SK-N-SH (cell line): ENCODE measurements around the gene IDE. TPM values are rescaled to one million over a fixed set of nuclear protein-coding genes. Genes with fewer than 3 reads are reported as not detected.

Source experiments
- CTCF ChIA-PET: fragments of 300-600, 350-600 bp; formaldehyde crosslinking; extraction: SDS; loops from one replicate; lab custom pipeline; 2021; lab: Yijun Ruan, JAX
- POLR2A ChIA-PET: fragments of 350-600 bp; sonication (Branson Sonifier 250); formaldehyde crosslinking; extraction: SDS; loops from one replicate; lab custom pipeline; 2020; ENCODE audit warnings: antibody characterized with exemption, inconsistent platforms; lab: Yijun Ruan, JAX
- DNase-seq: peaks from one replicate; pipeline ENCODE4 v3.0.0; 2012
- H2AFZ ChIP-seq: fragments of 200-600 bp; sonication (generic); 2 replicates; pipeline ENCODE4 v1.8.1; 2016; ENCODE audit warnings: antibody characterized with exemption, mild to moderate bottlenecking, low read depth
- H3F3A ChIP-seq: fragments of 200-600 bp; sonication (generic); replicated peaks from 2 replicates; pipeline ENCODE3; 2016; ENCODE audit warnings: antibody characterized with exemption, mild to moderate bottlenecking; ENCODE audit not compliant: insufficient read depth
- H3K27ac ChIP-seq, 2 experiments: fragments of 200-500 bp in 1 of 2; fragments of 200-600 bp in 1 of 2; sonication (Bioruptor generic) in 1 of 2; sonication (generic), shearing (Covaris generic) in 1 of 2; 2 replicates each; pipeline versions ENCODE4 v1.5.1 to v1.6.1; 2014 to 2016; ENCODE audit warnings: low read depth in 2 of 2, inconsistent platforms in 1 of 2, low read length in 1 of 2, mild to moderate bottlenecking in 1 of 2, mixed read lengths in 1 of 2
- H3K27me3 ChIP-seq: fragments of 200-600 bp; sonication (generic), shearing (Covaris generic); 2 replicates; pipeline ENCODE4 v1.6.1; 2016; ENCODE audit warnings: mixed run types; ENCODE audit not compliant: insufficient read depth
- H3K36me3 ChIP-seq, 2 experiments: fragments of 200-500 bp in 1 of 2; fragments of 200-600 bp in 1 of 2; sonication (Bioruptor generic) in 1 of 2; sonication (generic) in 1 of 2; replicated peaks in 1 of 2; 2 replicates each; pipeline versions ENCODE3 to v1.5.1; 2014 to 2016; ENCODE audit warnings: low read length in 1 of 2, mild to moderate bottlenecking in 1 of 2; ENCODE audit not compliant: insufficient read depth in 2 of 2, control insufficient read depth in 1 of 2
- H3K4me1 ChIP-seq, 2 experiments: fragments of 200-500 bp in 1 of 2; fragments of 200-600 bp in 1 of 2; sonication (Bioruptor generic) in 1 of 2; sonication (generic), shearing (Covaris generic) in 1 of 2; 2 replicates each; pipeline versions ENCODE4 v1.5.1 to v1.6.1; 2014 to 2016; ENCODE audit warnings: low read depth in 1 of 2, low read length in 1 of 2, mixed run types in 1 of 2; ENCODE audit not compliant: insufficient read depth in 2 of 2, control insufficient read depth in 1 of 2
- H3K4me2 ChIP-seq: fragments of 200-600 bp; sonication (generic), shearing (Covaris generic); 2 replicates; pipeline ENCODE4 v1.6.1; 2017; ENCODE audit warnings: mixed run types
- H3K4me3 ChIP-seq, 2 experiments: fragments of 200-500 bp in 1 of 2; fragments of 200-600 bp in 1 of 2; sonication (Bioruptor generic) in 1 of 2; sonication (generic), shearing (Covaris generic) in 1 of 2; 2 replicates each; pipeline versions ENCODE4 v1.5.1 to v1.8.1; 2014 to 2016; ENCODE audit warnings: low read depth in 2 of 2, inconsistent platforms in 1 of 2, low read length in 1 of 2, mild to moderate bottlenecking in 1 of 2, mixed read lengths in 1 of 2, moderate library complexity in 1 of 2
- H3K79me2 ChIP-seq: fragments of 200-600 bp; sonication (generic); 2 replicates; pipeline ENCODE4 v1.8.1; 2017; ENCODE audit warnings: mild to moderate bottlenecking; ENCODE audit not compliant: insufficient read depth
- H3K9ac ChIP-seq: fragments of 200-600 bp; sonication (generic); 2 replicates; pipeline ENCODE4 v1.6.1; 2017; ENCODE audit warnings: mixed run types
- H3K9me2 ChIP-seq: fragments of 200-600 bp; sonication (generic); 2 replicates; pipeline ENCODE4 v1.6.1; 2017; ENCODE audit warnings: mixed run types
- H3K9me3 ChIP-seq: fragments of 200-600 bp; sonication (generic); 2 replicates; pipeline ENCODE4 v1.6.1; 2017; ENCODE audit warnings: mixed run types, mild to moderate bottlenecking, moderate library complexity
- H4K20me1 ChIP-seq: fragments of 200-600 bp; sonication (generic); 2 replicates; pipeline ENCODE4 v1.6.1; 2017; ENCODE audit warnings: mild to moderate bottlenecking, mixed run types; ENCODE audit not compliant: insufficient read depth
- ELF1 ChIP-seq: IDR thresholded peaks from 2 replicates; pipeline ENCODE4 v1.4.0; 2012
- EZH2phosphoT487 ChIP-seq: fragments of 200-600 bp; sonication (generic); IDR thresholded peaks from 2 replicates; pipeline ENCODE4 v1.6.1; 2017; ENCODE audit warnings: low read depth, mixed run types, mild to moderate bottlenecking, antibody characterized with exemption, moderate library complexity, borderline replicate concordance
- FOXJ3 ChIP-seq: sonication (generic); formaldehyde crosslinking; IDR thresholded peaks from 2 replicates; pipeline ENCODE4 v1.5.1; 2020; ENCODE audit warnings: mild to moderate bottlenecking, missing genetic modification reagents
- FOXM1 ChIP-seq: IDR thresholded peaks from 2 replicates; pipeline ENCODE4 v1.4.0; 2012; ENCODE audit warnings: low read depth, mild to moderate bottlenecking
- GABPA ChIP-seq: IDR thresholded peaks from 2 replicates; pipeline ENCODE4 v1.4.0; 2012; ENCODE audit warnings: low read depth, mild to moderate bottlenecking
- GATA2 ChIP-seq: sonication (generic); formaldehyde crosslinking; IDR thresholded peaks from 2 replicates; pipeline ENCODE4 v1.5.0; 2020; ENCODE audit warnings: mild to moderate bottlenecking, missing genetic modification reagents
- MEF2A ChIP-seq: IDR thresholded peaks from 2 replicates; pipeline ENCODE4 v1.4.0; 2012; ENCODE audit warnings: low read depth, borderline replicate concordance
- MXI1 ChIP-seq: IDR thresholded peaks from 2 replicates; pipeline ENCODE4 v1.6.1; 2012; ENCODE audit warnings: mild to moderate bottlenecking, low read depth, low read length, improper control_type of control experiment
- NFIC ChIP-seq: IDR thresholded peaks from 2 replicates; pipeline ENCODE4 v1.4.0; 2012; ENCODE audit warnings: borderline replicate concordance
- NRF1 ChIP-seq: IDR thresholded peaks from 2 replicates; pipeline ENCODE4 v1.6.1; 2012; ENCODE audit warnings: low read depth, mild to moderate bottlenecking, low read length
- RAD21 ChIP-seq: IDR thresholded peaks from 2 replicates; pipeline ENCODE4 v1.6.1; 2012; ENCODE audit warnings: mild to moderate bottlenecking, low read length
- REST ChIP-seq: IDR thresholded peaks from 2 replicates; pipeline ENCODE4 v1.6.1; 2012; ENCODE audit warnings: mild to moderate bottlenecking, low read depth, low read length, moderate library complexity
- RXRA ChIP-seq: IDR thresholded peaks from 2 replicates; pipeline ENCODE4 v1.4.0; 2012; ENCODE audit warnings: low read depth, mild to moderate bottlenecking, borderline replicate concordance
- SIN3A ChIP-seq: IDR thresholded peaks from 2 replicates; pipeline ENCODE4 v1.6.1; 2012; ENCODE audit warnings: low read depth, mild to moderate bottlenecking, low read length, moderate library complexity, borderline replicate concordance
- SMC3 ChIP-seq: IDR thresholded peaks from 2 replicates; pipeline ENCODE4 v1.6.1; 2012; ENCODE audit warnings: low read depth, low read length, improper control_type of control experiment
- TAF1 ChIP-seq: IDR thresholded peaks from 2 replicates; pipeline ENCODE4 v1.6.1; 2012; ENCODE audit warnings: low read depth, mild to moderate bottlenecking, low read length, moderate library complexity, borderline replicate concordance
- TCF12 ChIP-seq: IDR thresholded peaks from 2 replicates; pipeline ENCODE4 v1.4.0; 2012
- TEAD4 ChIP-seq: IDR thresholded peaks from 2 replicates; pipeline ENCODE4 v1.4.0; 2012; ENCODE audit warnings: mild to moderate bottlenecking, borderline replicate concordance; ENCODE audit not compliant: insufficient read depth
- USF1 ChIP-seq: IDR thresholded peaks from 2 replicates; pipeline ENCODE4 v1.4.0; 2012; ENCODE audit warnings: low read depth, borderline replicate concordance
- USF2 ChIP-seq: fragments of 150-350 bp; IDR thresholded peaks from 2 replicates; pipeline ENCODE4 v1.6.1; 2017; ENCODE audit warnings: antibody characterized with exemption, low read length, low read depth, borderline replicate concordance
- WGBS: methylation state at CpG from one replicate; pipeline ENCODE4 v1.1.6; 2017; ENCODE audit warnings: low lambda C conversion rate; 5-methylcytosine and 5-hydroxymethylcytosine counted together
- polyA plus RNA-seq, 3 experiments: library from polyadenylated mRNA; depleted of rRNA; stranded (reverse); fragments of >200 nt; gene quantifications; 2 replicates each; pipeline ENCODE4 v1.2.3, GENCODE V29; 2012

Gene IDE
- polyA plus RNA-seq, 1 of the 3 experiments (the other 2 are of a cell fraction): 9.3 TPM

GRCh38 chr10:92410501-92410900 is 163.4 kb downstream of the IDE start (continued):
- TF ChIP-seq REST (no peak), SMC3 (no peak)

- H3K36me3 ChIP-seq: no peaks in the 10 kb centered on the region
- H3K9ac ChIP-seq: no peak overlapping the region
- no peak overlapping the region for H3K27ac ChIP-seq
- ChIA-PET CTCF (interaction anchor here (1.0 kb wide), 1 partner anchor 26 kb away, joined by 3 read pairs; no protein-coding TSS in a partner anchor), POLR2A (no interaction called here)
- H3K9me2 ChIP-seq: no peaks in the 10 kb centered on the region
- no peak overlapping the region for H3K4me2 ChIP-seq
- no peaks in the 10 kb centered on the region for H3K9me3 ChIP-seq
- no peaks in the 10 kb centered on the region for H3K79me2 ChIP-seq
- no peak overlapping the region for H3K4me3 ChIP-seq
- H3F3A ChIP-seq: no peaks in the 10 kb centered on the region
- TF ChIP-seq RXRA (no peak), FOXJ3 (CRISPR knock-in tag) (no peak), GABPA (no peak), TEAD4 (no peak), MXI1 (no peak), EZH2phosphoT487 (no peak), REST (no peak), ELF1 (no peak), USF2 (no peak), GATA2 (no peak), MEF2A (no peak), NFIC (no peak), USF1 (no peak), TAF1 (no peak), RAD21 (no peak), SIN3A (no peak), FOXM1 (no peak), TCF12 (no peak), NRF1 (no peak)
- no peak for DNase-seq
- no peak overlapping the region for H2AFZ ChIP-seq
- H3K27me3 ChIP-seq: no peaks in the 10 kb centered on the region
- no peaks in the 10 kb centered on the region; a peak in 1 of 4 replicates for H3K4me1 ChIP-seq
- WGBS: 85% methylated on average over 3 of the region's 3 CpGs
- no peaks in the 10 kb centered on the region for H4K20me1 ChIP-seq
Observed at GRCh38 chr10:92408017-92408361, 165.9 kb downstream of the IDE start.
